ENCODE measurements around the gene PLCB1. TPM values are rescaled to one million over a fixed set of nuclear protein-coding genes. Genes with fewer than 3 reads are reported as not detected.
"Not testable (repeated sequence)": the region's sequence is repeated elsewhere in the genome, so short reads cannot be mapped to it uniquely, and the experiment has no call there.

Gene PLCB1
- total RNA-seq, 1 donor, result 46.5 TPM

DNA sequence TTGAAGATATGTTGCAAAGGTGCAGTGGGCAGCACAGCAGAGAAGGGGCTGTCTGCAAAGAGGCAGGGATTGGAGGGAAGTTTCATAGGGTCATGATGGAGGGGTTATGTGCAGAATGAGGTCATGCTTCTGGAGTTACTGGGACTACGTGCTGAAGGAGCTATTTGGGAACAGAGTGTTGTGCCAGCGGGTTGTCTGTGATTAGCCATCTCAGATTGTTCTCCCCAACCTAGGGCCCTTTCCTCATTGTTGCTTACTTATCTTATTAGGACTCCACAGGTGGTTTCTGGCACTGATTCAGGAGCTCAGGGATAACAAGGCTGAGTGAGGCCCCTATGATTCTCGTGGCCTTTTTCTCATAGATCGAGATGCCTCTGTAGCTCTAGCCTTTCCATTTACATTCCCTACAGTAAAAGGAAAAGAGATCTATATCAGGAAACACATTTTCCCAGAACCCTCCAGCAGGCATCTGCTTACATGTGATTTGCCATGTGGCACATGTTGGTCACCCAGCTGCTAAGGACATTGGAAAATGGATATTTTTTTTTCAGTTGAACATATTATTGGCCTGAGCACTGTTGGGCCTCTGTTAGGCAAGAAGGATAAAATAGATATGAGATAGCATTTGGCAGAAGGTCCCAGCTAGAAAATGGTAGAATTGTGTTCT is 507.2 kb downstream of the PLCB1 start:
- TF ChIP-seq CTCF (IDR thresholded peaks at IDR 0.05; ENCODE audit: insufficient read depth, low read length), result no peak
- DNase-seq (ENCODE audit: low read depth), result no peak
- H3K4me3 ChIP-seq (ENCODE audit: low read depth, low read length), result no peak overlapping the region

GRCh38 chr20:8640461-8640860 is 508.4 kb downstream of the PLCB1 start:
- no peak overlapping the region for H3K4me3 ChIP-seq (ENCODE audit: low read depth, low read length)
- no peak for TF ChIP-seq CTCF (IDR thresholded peaks at IDR 0.05; ENCODE audit: insufficient read depth, low read length)
- DNase-seq (ENCODE audit: low read depth), result no peak

DNA sequence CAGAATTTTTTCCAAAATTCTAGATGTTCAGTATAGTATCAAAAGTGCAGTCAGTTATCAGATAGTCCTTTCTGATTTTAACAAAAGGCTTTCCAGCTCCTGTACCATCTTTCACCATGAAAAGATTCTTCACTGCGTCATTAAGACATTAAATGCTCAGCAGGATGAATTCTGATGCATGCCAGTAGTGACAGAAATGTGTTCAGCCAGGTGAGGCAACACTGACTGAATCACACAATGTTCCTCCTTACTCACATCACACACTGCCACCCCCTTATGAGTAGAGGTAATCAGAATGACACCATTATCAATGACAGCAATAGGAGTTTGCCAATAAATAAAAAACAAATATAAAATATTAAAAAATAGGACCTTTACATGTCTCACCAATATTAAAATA is 510.2 kb downstream of the PLCB1 start:
- TF ChIP-seq CTCF (IDR thresholded peaks at IDR 0.05; ENCODE audit: insufficient read depth, low read length), result no peak
- DNase-seq (ENCODE audit: low read depth), result no peak
- no peak overlapping the region for H3K4me3 ChIP-seq (ENCODE audit: low read depth, low read length)

DNA sequence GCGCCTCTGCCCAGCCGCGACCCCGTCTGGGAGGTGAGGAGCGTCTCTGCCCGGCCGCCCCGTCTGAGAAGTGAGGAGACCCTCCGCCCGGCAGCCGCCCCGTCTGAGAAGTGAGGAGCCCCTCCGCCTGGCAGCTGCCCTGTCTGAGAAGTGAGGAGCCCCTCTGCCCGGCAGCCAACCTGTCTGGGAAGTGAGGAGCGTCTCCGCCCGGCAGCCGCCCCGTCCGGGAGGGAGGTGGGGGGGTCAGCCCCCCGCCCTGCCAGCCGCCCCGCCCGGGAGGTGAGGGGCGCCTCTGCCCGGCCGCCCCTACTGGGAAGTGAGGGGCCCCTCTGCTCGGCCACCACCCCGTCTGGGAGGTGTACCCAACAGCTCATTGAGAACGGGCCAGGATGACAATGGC is 512.4 kb downstream of the PLCB1 start:
- H3K4me3 ChIP-seq (ENCODE audit: low read depth, low read length); DNase-seq (ENCODE audit: low read depth): not testable (repeated sequence)

DNA sequence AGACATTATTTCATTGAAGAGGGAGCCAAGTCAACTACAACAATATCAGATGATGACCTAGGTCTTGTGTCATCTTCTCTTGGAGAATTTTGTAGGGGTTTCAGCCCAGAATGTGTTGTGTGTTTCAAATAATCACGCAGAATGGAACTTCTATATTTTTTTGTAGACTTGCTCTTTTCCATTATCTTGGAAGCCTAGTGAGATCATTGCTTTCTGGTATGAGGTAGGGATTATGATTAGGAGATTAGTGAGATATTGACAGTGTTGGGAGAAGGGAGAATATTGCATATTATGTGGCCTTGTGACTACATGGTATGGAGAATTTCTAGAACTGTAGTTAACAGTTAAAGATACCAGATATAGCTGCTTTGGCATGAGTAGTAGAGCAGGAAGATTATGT is 513.3 kb downstream of the PLCB1 start:
- TF ChIP-seq CTCF (IDR thresholded peaks at IDR 0.05; ENCODE audit: insufficient read depth, low read length), result no peak
- no peak for DNase-seq (ENCODE audit: low read depth)
- H3K4me3 ChIP-seq (ENCODE audit: low read depth, low read length), result no peak overlapping the region

DNA sequence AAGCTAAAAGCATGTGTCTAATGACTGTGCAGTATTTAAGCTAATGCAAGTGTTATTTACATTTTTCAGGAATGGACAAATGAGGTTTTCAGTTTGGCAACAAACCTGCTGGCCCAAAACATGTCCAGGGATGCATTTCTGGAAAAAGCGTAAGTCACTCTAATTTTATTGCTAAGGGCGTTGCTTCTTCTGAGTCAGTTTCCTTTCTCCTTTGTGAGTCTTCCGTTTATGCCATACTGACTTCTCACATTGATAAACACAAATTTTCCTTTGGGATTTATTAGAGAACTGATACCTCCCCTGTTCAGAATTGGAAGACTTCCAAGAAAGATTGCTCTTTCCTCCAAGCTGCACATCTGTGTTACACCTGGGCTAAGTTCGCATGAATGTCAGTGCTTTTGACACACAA is 514.0 kb downstream of the PLCB1 start:
- H3K4me3 ChIP-seq (ENCODE audit: low read depth, low read length), result no peak overlapping the region
- TF ChIP-seq CTCF (IDR thresholded peaks at IDR 0.05; ENCODE audit: insufficient read depth, low read length), result no peak
- peak; percentile 74 for DNase-seq (ENCODE audit: low read depth)

DNA sequence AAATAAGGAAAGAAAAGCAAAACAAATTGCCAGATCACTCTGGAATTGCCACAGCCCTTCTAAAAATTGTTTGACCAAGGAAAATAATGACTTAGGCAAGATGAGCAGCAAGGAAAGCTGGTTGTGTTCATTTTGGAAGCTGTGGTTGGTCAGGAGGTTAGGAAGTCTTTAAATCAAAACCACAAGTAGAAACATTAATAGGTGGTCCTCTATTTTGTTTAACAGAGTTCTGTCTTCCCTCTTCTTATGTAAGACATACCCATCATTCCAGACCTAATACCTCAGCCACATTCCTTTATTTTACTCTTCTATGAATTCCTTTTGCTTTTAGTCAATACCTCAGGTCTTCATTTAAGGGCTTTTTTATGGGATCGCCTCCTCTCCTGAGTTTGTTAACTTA is 514.6 kb downstream of the PLCB1 start:
- peak; percentile 74 for DNase-seq (ENCODE audit: low read depth)
- TF ChIP-seq CTCF (IDR thresholded peaks at IDR 0.05; ENCODE audit: insufficient read depth, low read length), result no peak
- H3K4me3 ChIP-seq (ENCODE audit: low read depth, low read length), result no peak overlapping the region
